ENCODE data around the gene CEP128. TPM values are rescaled to one million over a fixed set of nuclear protein-coding genes. Genes with fewer than 3 reads are reported as not detected.
"Not testable (repeated sequence)": the region's sequence is repeated elsewhere in the genome, so short reads cannot be mapped to it uniquely, and the experiment has no call there.

CEP128 gene
- total RNA-seq, 1 donor from 2014 or later: 4.2 TPM

- ATAC-seq: not testable (repeated sequence)
Observed at GRCh38 chr14:80953211-80953610, 11.7 kb upstream of the CEP128 start.

GRCh38 chr14:80951491-80951890, 10.0 kb upstream of the CEP128 start:
- no peak for ATAC-seq

GRCh38 chr14:80948291-80948690, 6.8 kb upstream of the CEP128 start:
- no peak for ATAC-seq

- ATAC-seq: no peak
Observed at GRCh38 chr14:80946797-80947196, 5.3 kb upstream of the CEP128 start.

GRCh38 chr14:80946187-80946586, 4.6 kb upstream of the CEP128 start:
- ATAC-seq: peak; percentile 48

- no peak for ATAC-seq
Observed at GRCh38 chr14:80944861-80945617, 3.5 kb upstream of the CEP128 start.

- peak; percentile 29 for ATAC-seq
Observed at GRCh38 chr14:80942191-80942600, 658 bp upstream of the CEP128 start.

GRCh38 chr14:80940146-80940545, 1.4 kb downstream of the CEP128 start:
- no peak for ATAC-seq

GRCh38 chr14:80933686-80934085, 7.9 kb downstream of the CEP128 start:
- no peak for ATAC-seq

- no peak for ATAC-seq
Observed at GRCh38 chr14:80933282-80933681, 8.3 kb downstream of the CEP128 start.

- peak; percentile 75 for ATAC-seq
Observed at GRCh38 chr14:80930836-80931389, 10.6 kb downstream of the CEP128 start.

- ATAC-seq: no peak
Observed at GRCh38 chr14:80930095-80930494, 11.4 kb downstream of the CEP128 start.

- ATAC-seq: no peak
Observed at GRCh38 chr14:80927083-80927989, 14.2 kb downstream of the CEP128 start.

GRCh38 chr14:80926397-80927082, 15.0 kb downstream of the CEP128 start:
- ATAC-seq: no peak

- ATAC-seq: peak; percentile 61
Observed at GRCh38 chr14:80924365-80925103, 17.0 kb downstream of the CEP128 start.

GRCh38 chr14:80923368-80923767, 18.2 kb downstream of the CEP128 start:
- ATAC-seq: no peak

GRCh38 chr14:80919622-80920021, 21.9 kb downstream of the CEP128 start:
- no peak for ATAC-seq

GRCh38 chr14:80912013-80912412, 29.5 kb downstream of the CEP128 start:
- ATAC-seq: not testable (repeated sequence)

GRCh38 chr14:80906946-80907345, 34.6 kb downstream of the CEP128 start:
- ATAC-seq: no peak

GRCh38 chr14:80906336-80906735, 35.2 kb downstream of the CEP128 start:
- no peak for ATAC-seq

- ATAC-seq: no peak
Observed at GRCh38 chr14:80902608-80903007, 38.9 kb downstream of the CEP128 start.

GRCh38 chr14:80901822-80902221, 39.7 kb downstream of the CEP128 start:
- ATAC-seq: no peak

Data from esophagus mucosa (tissue), 1 donor.